ENCODE measurements around the gene MECP2.

- TF ChIP-seq POLR2AphosphoS5 (IDR thresholded peaks at IDR 0.05) (no peak), CTCF (IDR thresholded peaks at IDR 0.05) (no peak), POLR2A (IDR thresholded peaks at IDR 0.05) (no peak)
Observed at GRCh38 chrX:154121207-154121606, 23.7 kb upstream of the MECP2 start.

Measured in suprapubic skin (tissue), 4 donors.